Lung (tissue), 12 donors: ENCODE measurements around the gene LPIN2. TPM values are rescaled to one million over a fixed set of nuclear protein-coding genes. Genes with fewer than 3 reads are reported as not detected.

Experiments used
- ATAC-seq: fragments of 200-7000 bp; cut with Tn5 transposase; one replicate; pipeline ENCODE4 v1.9.1; 2020; ENCODE audit warnings: moderate number of reproducible peaks; ENCODE audit not compliant: insufficient read depth, low FRiP score
- DNase-seq, 3 donors: peaks; one replicate each; pipeline ENCODE4 v3.0.0-alpha.2; 2013 to 2017
- H3K27ac ChIP-seq, 2 donors: one replicate each; pipeline ENCODE4 v1.5.1; 2013; ENCODE audit warnings: mild to moderate bottlenecking in 2 of 2, moderate library complexity in 2 of 2, control low read depth in 1 of 2, inconsistent platforms in 1 of 2, low read depth in 1 of 2, low read length in 1 of 2
- H3K27me3 ChIP-seq, 3 donors: one replicate each; pipeline ENCODE4 v1.5.1; 2013; ENCODE audit warnings: low read length in 2 of 3; ENCODE audit not compliant: control insufficient read depth in 3 of 3, insufficient read depth in 3 of 3
- H3K36me3 ChIP-seq, 4 donors: one replicate each; pipeline ENCODE4 v1.5.1; 2013; ENCODE audit warnings: low read length in 4 of 4, mild to moderate bottlenecking in 1 of 4, moderate library complexity in 1 of 4; ENCODE audit not compliant: control insufficient read depth in 4 of 4, insufficient read depth in 4 of 4
- H3K4me1 ChIP-seq, 5 donors: one replicate each; pipeline ENCODE4 v1.5.1; 2013; ENCODE audit warnings: low read length in 5 of 5, mild to moderate bottlenecking in 2 of 5, moderate library complexity in 1 of 5; ENCODE audit not compliant: control insufficient read depth in 5 of 5, insufficient read depth in 5 of 5
- H3K4me3 ChIP-seq: one replicate; pipeline ENCODE4 v1.5.1; 2013; ENCODE audit warnings: mild to moderate bottlenecking, control low read depth, moderate library complexity
- H3K9ac ChIP-seq, 2 donors: one replicate each; pipeline ENCODE4 v1.5.1; 2013; ENCODE audit warnings: low read length in 2 of 2, control low read depth in 1 of 2; ENCODE audit not compliant: insufficient read depth in 1 of 2
- H3K9me3 ChIP-seq, 4 donors: one replicate each; pipeline ENCODE4 v1.5.1; 2013; ENCODE audit warnings: low read length in 3 of 4, mild to moderate bottlenecking in 1 of 4, moderate library complexity in 1 of 4; ENCODE audit not compliant: control insufficient read depth in 4 of 4, insufficient read depth in 3 of 4
- WGBS, 2 donors: extraction: QIAGEN DNeasy Blood & Tissue Kit; methylation state at CpG; one replicate each; pipeline ENCODE4 v1.1.7; 2013; 5-methylcytosine and 5-hydroxymethylcytosine counted together
- polyA plus RNA-seq, 2 donors: library from polyadenylated mRNA; stranded (reverse); fragments of 200-250 nt; gene quantifications; one replicate each; pipeline ENCODE4 v1.2.1, GENCODE V29; 2013
- total RNA-seq, 2 donors: library from RNA; depleted of rRNA in 1 of 2; stranded (reverse); fragments of >200 nt in 1 of 2; gene quantifications; one replicate each; pipeline ENCODE4 v1.2.1, GENCODE V29; 2014 to 2021
- TF ChIP-seq, protein P1 (sequence below): IDR thresholded peaks from 2 replicates; pipeline ENCODE4 v1.5.1; 2012; ENCODE audit warnings: mild to moderate bottlenecking; ENCODE audit errors: control extremely low read depth, extremely low read depth
- donor health status: control.
- donor health status: control.
- donor health status: Bipolar disorder and iron deficiency.
- donor health status: healthy.
- donor health status: DM: yes; HTN: yes; CAD: no.

The LPIN2 gene
- total and polyA plus RNA-seq, 4 donors: 11.2 to 46.3 (median 32.5) TPM

DNA sequence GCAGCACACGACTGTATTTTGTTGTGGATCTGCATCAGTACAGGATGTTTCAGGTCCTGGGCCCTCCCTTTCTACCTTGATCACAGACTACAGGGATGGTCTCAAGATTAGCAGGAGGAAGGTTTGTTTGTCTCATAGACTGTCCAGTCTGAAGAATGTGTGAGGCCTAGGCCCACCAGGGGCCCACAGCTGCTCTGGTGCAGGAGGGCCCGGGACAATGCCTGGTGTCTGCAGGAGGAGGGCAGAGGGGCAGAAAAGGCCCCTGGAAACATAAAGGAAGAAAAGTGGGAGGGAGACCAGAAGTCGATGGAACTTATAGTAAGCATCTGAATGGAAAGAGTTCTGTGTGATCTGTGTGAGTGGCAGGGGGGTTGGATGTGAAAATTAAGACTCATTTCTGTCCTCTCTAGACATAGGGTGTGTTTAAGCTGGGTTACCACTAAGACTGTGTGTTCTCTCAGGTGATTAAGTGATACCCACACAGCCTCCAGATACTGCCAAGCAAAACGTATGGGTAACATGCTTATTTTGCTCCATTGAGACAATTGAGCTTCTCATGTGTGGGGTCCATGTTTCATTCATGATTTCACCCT, 33.4 kb upstream of the LPIN2 start:
- WGBS, 2 donors: 89 to 90% methylated on average over 4 of the region's 4 CpGs
- H3K4me3 ChIP-seq: no peak overlapping the region
- H3K9me3 ChIP-seq: no peaks in the 10 kb centered on the region
- TF ChIP-seq, protein P1, sequence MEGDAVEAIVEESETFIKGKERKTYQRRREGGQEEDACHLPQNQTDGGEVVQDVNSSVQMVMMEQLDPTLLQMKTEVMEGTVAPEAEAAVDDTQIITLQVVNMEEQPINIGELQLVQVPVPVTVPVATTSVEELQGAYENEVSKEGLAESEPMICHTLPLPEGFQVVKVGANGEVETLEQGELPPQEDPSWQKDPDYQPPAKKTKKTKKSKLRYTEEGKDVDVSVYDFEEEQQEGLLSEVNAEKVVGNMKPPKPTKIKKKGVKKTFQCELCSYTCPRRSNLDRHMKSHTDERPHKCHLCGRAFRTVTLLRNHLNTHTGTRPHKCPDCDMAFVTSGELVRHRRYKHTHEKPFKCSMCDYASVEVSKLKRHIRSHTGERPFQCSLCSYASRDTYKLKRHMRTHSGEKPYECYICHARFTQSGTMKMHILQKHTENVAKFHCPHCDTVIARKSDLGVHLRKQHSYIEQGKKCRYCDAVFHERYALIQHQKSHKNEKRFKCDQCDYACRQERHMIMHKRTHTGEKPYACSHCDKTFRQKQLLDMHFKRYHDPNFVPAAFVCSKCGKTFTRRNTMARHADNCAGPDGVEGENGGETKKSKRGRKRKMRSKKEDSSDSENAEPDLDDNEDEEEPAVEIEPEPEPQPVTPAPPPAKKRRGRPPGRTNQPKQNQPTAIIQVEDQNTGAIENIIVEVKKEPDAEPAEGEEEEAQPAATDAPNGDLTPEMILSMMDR: no peak
- DNase-seq: no peak
- no peak for ATAC-seq
- H3K9ac ChIP-seq: no peak overlapping the region
- H3K4me1 ChIP-seq: peaks cover 0 to 15% (median 4%) of the 10 kb centered on the region in 5 donors
- no peaks in the 10 kb centered on the region for H3K27me3 ChIP-seq
- H3K36me3 ChIP-seq: no peaks in the 10 kb centered on the region
- no peak overlapping the region for H3K27ac ChIP-seq

DNA sequence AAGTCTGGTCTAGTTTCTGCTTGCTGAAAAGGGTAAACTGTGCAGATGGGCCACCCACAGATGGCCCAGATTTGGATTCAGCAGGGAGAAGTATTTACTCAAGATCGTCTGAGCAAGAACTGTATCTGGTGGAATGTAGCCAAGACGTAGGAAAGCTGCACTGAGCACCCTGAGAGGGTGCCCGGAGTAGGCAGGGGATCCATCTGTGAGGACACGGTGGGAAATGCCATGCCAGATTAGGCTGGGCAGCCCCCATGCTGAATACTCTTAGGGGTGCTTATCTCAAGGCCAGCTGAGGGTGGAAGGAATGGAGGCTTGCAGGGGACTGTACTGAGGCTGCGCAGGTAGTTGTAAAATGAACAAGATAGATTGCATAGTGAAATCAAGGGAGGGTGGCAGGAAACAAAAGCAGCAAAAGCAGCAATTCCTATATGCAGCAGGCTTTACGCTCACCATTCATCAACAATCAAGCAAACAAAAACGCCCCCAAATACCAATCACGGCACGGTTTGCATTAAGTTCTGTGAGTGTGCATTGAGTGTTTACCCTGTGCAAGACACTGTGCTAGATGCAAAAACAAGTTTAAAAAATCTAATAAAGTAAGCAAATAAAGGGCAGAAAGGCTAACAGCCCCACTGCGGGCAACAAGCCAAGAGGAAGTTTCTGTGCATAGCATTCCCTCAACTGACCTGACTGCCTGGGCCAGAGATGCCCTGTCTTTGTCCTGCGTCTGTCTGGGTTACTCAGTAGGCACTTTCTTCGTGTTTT, 32.2 kb upstream of the LPIN2 start:
- ATAC-seq (peak; percentile 53), DNase-seq (peak; percentile 66 to 78 (median 71))
- Histone ChIP-seq H3K27ac (peak overlapping the region in 1 of 2 donors; percentile 71), H3K9ac (no peak overlapping the region), H3K27me3 (no peaks in the 10 kb centered on the region), H3K36me3 (no peaks in the 10 kb centered on the region), H3K4me1 (peaks cover 0 to 15% (median 4%) of the 10 kb centered on the region in 5 donors), H3K9me3 (no peaks in the 10 kb centered on the region), H3K4me3 (no peak overlapping the region)
- TF ChIP-seq, protein P1: no peak
- 20 to 22% methylated on average over 12 of the region's 12 CpGs for WGBS, 2 donors

DNA sequence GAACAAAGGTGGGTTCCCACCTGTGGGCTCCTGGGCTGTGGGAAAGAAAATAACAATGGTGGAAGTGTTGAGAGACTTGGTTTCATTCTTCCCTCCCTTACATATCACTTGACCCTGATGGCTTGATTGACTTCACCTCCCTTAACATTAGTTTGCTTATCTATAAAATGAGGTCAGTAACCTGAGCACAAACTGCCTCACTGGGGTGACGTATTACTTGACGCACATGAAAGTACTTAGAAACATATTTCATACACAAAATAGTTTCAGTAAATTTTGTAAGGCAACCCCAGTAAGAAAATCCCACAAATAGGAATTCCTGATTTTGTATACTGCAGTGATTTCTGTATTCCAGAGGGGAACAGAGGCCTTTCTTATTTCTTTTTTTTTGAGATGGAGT, 29.4 kb upstream of the LPIN2 start:
- Histone ChIP-seq H3K4me1 (peaks cover 0 to 15% (median 4%) of the 10 kb centered on the region in 5 donors), H3K27ac (no peak overlapping the region), H3K36me3 (no peaks in the 10 kb centered on the region), H3K9me3 (no peaks in the 10 kb centered on the region), H3K27me3 (no peaks in the 10 kb centered on the region), H3K9ac (no peak overlapping the region), H3K4me3 (no peak overlapping the region)
- TF ChIP-seq, protein P1: no peak
- ATAC-seq (no peak), DNase-seq (no peak)
- 94 to 95% methylated on average over 2 of the region's 2 CpGs for WGBS, 2 donors
